Fibroblast of villous mesenchyme (primary cell): ENCODE data around the gene VPS37B. TPM values are rescaled to one million over a fixed set of nuclear protein-coding genes. Genes with fewer than 3 reads are reported as not detected.
"Not testable (repeated sequence)": the region's sequence is repeated elsewhere in the genome, so short reads cannot be mapped to it uniquely, and the experiment has no call there.

Source experiments
- DNase-seq: peaks from one replicate; pipeline ENCODE4 v3.0.0-alpha.2; 2010; ENCODE audit warnings: low read depth
- H3K4me3 ChIP-seq: 2 replicates; pipeline ENCODE4 v1.5.1; 2011; ENCODE audit warnings: low read depth, mild to moderate bottlenecking, low read length
- CTCF ChIP-seq: IDR thresholded peaks from 2 replicates; pipeline ENCODE4 v1.5.1; 2012; ENCODE audit warnings: low read depth, mild to moderate bottlenecking, low read length; ENCODE audit not compliant: insufficient read depth
- total RNA-seq: library from RNA; depleted of rRNA; stranded (reverse); fragments of >200 nt; gene quantifications from 2 replicates; pipeline ENCODE4 v1.2.3, GENCODE V29; 2012

VPS37B gene
- total RNA-seq = 21.2 and 26.4 TPM in 2 replicates

- peak within 1 kb of the TSS; percentile 92 for H3K4me3 ChIP-seq
- TF ChIP-seq CTCF = no peak
- DNase-seq = peak; percentile 87
These were observed at the start of gene VPS37B for GRCh38 chr12:122895704-122896636. TSS of gene VPS37B (minus strand) at chr12:122896124. CDS start at chr12:122896062, 62 bp downstream.

GRCh38 chr12:122944605-122945592 lies 49.0 kb upstream of the VPS37B start:
- DNase-seq = no peak
- no peak for TF ChIP-seq CTCF

GRCh38 chr12:122943196-122943595 lies 47.3 kb upstream of the VPS37B start:
- no peak overlapping the region for H3K4me3 ChIP-seq
- DNase-seq = no peak
- TF ChIP-seq CTCF = no peak

More at GRCh38 chr12:122944605-122945592, 49.0 kb upstream of the VPS37B start:
- H3K4me3 ChIP-seq = no peak overlapping the region

GRCh38 chr12:122942637-122943036 lies 46.7 kb upstream of the VPS37B start:
- TF ChIP-seq CTCF = no peak
- DNase-seq = no peak

GRCh38 chr12:122941351-122941750 lies 45.4 kb upstream of the VPS37B start:
- not testable (repeated sequence) for H3K4me3 ChIP-seq
- peak; percentile 37 for DNase-seq

More at GRCh38 chr12:122942637-122943036, 46.7 kb upstream of the VPS37B start:
- no peak overlapping the region for H3K4me3 ChIP-seq

GRCh38 chr12:122939125-122939524 lies 43.2 kb upstream of the VPS37B start:
- TF ChIP-seq CTCF = no peak
- no peak overlapping the region for H3K4me3 ChIP-seq
- no peak for DNase-seq
